Measurements from ENCODE around the gene DIPK1B.

GRCh38 chr9:136751244-136751643 is 38.9 kb downstream of the DIPK1B start:
- TF ChIP-seq CTCF (IDR thresholded peaks at IDR 0.05; ENCODE audit: low read depth, low read length, poor library complexity, severe bottlenecking) = no peak
- TF ChIP-seq EZH2phosphoT487 (IDR thresholded peaks at IDR 0.05; ENCODE audit: borderline replicate concordance, low read length) = no peak
